Nephron progenitor cell (in vitro differentiated cells): ENCODE measurements around the gene SORCS2.
A peak's percentile ranks its signal among the peaks of the same experiment; 100 is the strongest.

Experiments used
- DNase-seq: peaks from one replicate; pipeline ENCODE4 v3.0.0; 2021
- H3K27ac Mint-ChIP-seq: 2 replicates; pipeline ENCODE4 v1.8.0; 2021; ENCODE audit warnings: mild to moderate bottlenecking, moderate library complexity, mixed read lengths
- H3K27me3 Mint-ChIP-seq: 2 replicates; pipeline ENCODE4 v1.8.0; 2021; ENCODE audit warnings: mild to moderate bottlenecking, low read depth, mixed read lengths; ENCODE audit not compliant: poor library complexity
- H3K36me3 Mint-ChIP-seq: 2 replicates; pipeline ENCODE4 v1.8.0; 2021; ENCODE audit warnings: low read depth, mixed read lengths
- H3K4me1 Mint-ChIP-seq: 2 replicates; pipeline ENCODE4 v1.8.0; 2021; ENCODE audit warnings: mixed read lengths
- H3K4me3 Mint-ChIP-seq: 2 replicates; pipeline ENCODE4 v1.8.0; 2021; ENCODE audit warnings: mild to moderate bottlenecking, moderate library complexity, mixed read lengths
- H3K9me3 Mint-ChIP-seq: 2 replicates; pipeline ENCODE4 v1.8.0; 2021; ENCODE audit warnings: mild to moderate bottlenecking, moderate library complexity, mixed read lengths
- CTCF ChIP-seq: fragments of 200-600 bp; sonication (generic); IDR thresholded peaks from 2 replicates; pipeline ENCODE4 v1.5.0; 2021; ENCODE audit warnings: antibody characterized with exemption

SORCS2 gene

GRCh38 chr4:7777017-7777710, 584.8 kb downstream of the SORCS2 start:
- Mint-ChIP-seq H3K27me3 (no peaks in the 10 kb centered on the region), H3K27ac (peak overlapping the region; percentile 17), H3K4me1 (peaks cover 75% of the 10 kb centered on the region), H3K4me3 (no peak overlapping the region), H3K9me3 (peaks cover 4% of the 10 kb centered on the region), H3K36me3 (peaks cover 78% of the 10 kb centered on the region)
- DNase-seq: no peak
- TF ChIP-seq CTCF: no peak

GRCh38 chr4:7777871-7778509, 585.7 kb downstream of the SORCS2 start:
- Mint-ChIP-seq H3K36me3 (peaks cover 77% of the 10 kb centered on the region), H3K4me1 (peaks cover 74% of the 10 kb centered on the region), H3K27ac (no peak overlapping the region), H3K9me3 (peaks cover 4% of the 10 kb centered on the region), H3K4me3 (no peak overlapping the region), H3K27me3 (no peaks in the 10 kb centered on the region)
- TF ChIP-seq CTCF: no peak
- no peak for DNase-seq

GRCh38 chr4:7778510-7779431, 586.4 kb downstream of the SORCS2 start:
- no peak for TF ChIP-seq CTCF
- Mint-ChIP-seq H3K9me3 (peaks cover 4% of the 10 kb centered on the region), H3K4me1 (peaks cover 70% of the 10 kb centered on the region), H3K27me3 (no peaks in the 10 kb centered on the region), H3K27ac (peak overlapping the region; percentile 96), H3K4me3 (no peak overlapping the region), H3K36me3 (peaks cover 74% of the 10 kb centered on the region)
- no peak for DNase-seq

GRCh38 chr4:7779432-7779768, 587.1 kb downstream of the SORCS2 start:
- Mint-ChIP-seq H3K4me3 (no peak overlapping the region), H3K9me3 (peaks cover 4% of the 10 kb centered on the region), H3K4me1 (peaks cover 69% of the 10 kb centered on the region), H3K27me3 (no peaks in the 10 kb centered on the region), H3K27ac (peak overlapping the region; percentile 96), H3K36me3 (peaks cover 68% of the 10 kb centered on the region)
- no peak for DNase-seq
- no peak for TF ChIP-seq CTCF

GRCh38 chr4:7780751-7781348, 588.5 kb downstream of the SORCS2 start:
- no peak for TF ChIP-seq CTCF
- Mint-ChIP-seq H3K4me3 (no peak overlapping the region), H3K4me1 (peaks cover 69% of the 10 kb centered on the region), H3K27ac (peak overlapping the region; percentile 72), H3K9me3 (peaks cover 4% of the 10 kb centered on the region), H3K36me3 (peaks cover 76% of the 10 kb centered on the region), H3K27me3 (no peaks in the 10 kb centered on the region)
- DNase-seq: no peak
